Right lobe of liver (tissue), 4 donors: ENCODE measurements around the gene GIT1.

Experiments
- CTCF ChIP-seq, 4 donors: fragments of 200-600 bp in 3 of 4; fragments of 450-650 bp in 1 of 4; IDR thresholded peaks; one replicate each; pipeline versions ENCODE4 v1.5.1 to v1.8.0; 2016 to 2022; ENCODE audit warnings: antibody characterized with exemption in 4 of 4, mild to moderate bottlenecking in 2 of 4
- POLR2A ChIP-seq: fragments of 450-650 bp; IDR thresholded peaks from one replicate; pipeline ENCODE4 v1.6.1; 2017; ENCODE audit warnings: antibody characterized with exemption, mild to moderate bottlenecking
- donor health status: DM: no; HTN: no; CAD: no.
- donor health status: DM: no; HTN: no; CAD: no.
- donor health status: DM: no; HTN: yes; CAD: no.

GRCh38 chr17:29607557-29608195 is 18.2 kb upstream of the GIT1 start:
- no peak for TF ChIP-seq POLR2A
- no peak for TF ChIP-seq CTCF (IDR thresholded peaks at IDR 0.05)
